GM12864 (cell line): Measurements from ENCODE around the gene CEP295NL.
A peak's percentile ranks its signal among the peaks of the same experiment; 100 is the strongest.

Experiments
- DNase-seq: peaks from one replicate; pipeline ENCODE4 v3.0.0-alpha.2; 2011; ENCODE audit warnings: low read depth
- H3K4me3 ChIP-seq: 2 replicates; pipeline ENCODE4 v1.5.1; 2011; ENCODE audit warnings: mild to moderate bottlenecking, low read depth, low read length, control low read depth
- CTCF ChIP-seq: IDR thresholded peaks from 2 replicates; pipeline ENCODE4 v1.5.1; 2011; ENCODE audit warnings: low read depth, mild to moderate bottlenecking, moderate library complexity, low read length, control low read depth, inconsistent platforms; ENCODE audit errors: missing control alignments

The CEP295NL gene

GRCh38 chr17:78840780-78841611 is 62.0 kb downstream of the CEP295NL start, which contains the start of gene USP36:
TSS of gene USP36 (minus strand) at chr17:78840814. CDS start at chr17:78836363, 4,451 bp downstream.
- H3K4me3 ChIP-seq: peak within 1 kb of the TSS; percentile 94
- TF ChIP-seq CTCF: no peak
- DNase-seq: peak; percentile 97
